ENCODE measurements around the gene BST2. TPM values are rescaled to one million over a fixed set of nuclear protein-coding genes. Genes with fewer than 3 reads are reported as not detected.
A peak's percentile ranks its signal among the peaks of the same experiment; 100 is the strongest.

The BST2 gene
- total and polyA plus RNA-seq, 9 of the 15 experiments (the other 6 are each of a cell fraction or from before 2014, with no cell fraction given): 11.2 to 232 (median 151) TPM

DNA sequence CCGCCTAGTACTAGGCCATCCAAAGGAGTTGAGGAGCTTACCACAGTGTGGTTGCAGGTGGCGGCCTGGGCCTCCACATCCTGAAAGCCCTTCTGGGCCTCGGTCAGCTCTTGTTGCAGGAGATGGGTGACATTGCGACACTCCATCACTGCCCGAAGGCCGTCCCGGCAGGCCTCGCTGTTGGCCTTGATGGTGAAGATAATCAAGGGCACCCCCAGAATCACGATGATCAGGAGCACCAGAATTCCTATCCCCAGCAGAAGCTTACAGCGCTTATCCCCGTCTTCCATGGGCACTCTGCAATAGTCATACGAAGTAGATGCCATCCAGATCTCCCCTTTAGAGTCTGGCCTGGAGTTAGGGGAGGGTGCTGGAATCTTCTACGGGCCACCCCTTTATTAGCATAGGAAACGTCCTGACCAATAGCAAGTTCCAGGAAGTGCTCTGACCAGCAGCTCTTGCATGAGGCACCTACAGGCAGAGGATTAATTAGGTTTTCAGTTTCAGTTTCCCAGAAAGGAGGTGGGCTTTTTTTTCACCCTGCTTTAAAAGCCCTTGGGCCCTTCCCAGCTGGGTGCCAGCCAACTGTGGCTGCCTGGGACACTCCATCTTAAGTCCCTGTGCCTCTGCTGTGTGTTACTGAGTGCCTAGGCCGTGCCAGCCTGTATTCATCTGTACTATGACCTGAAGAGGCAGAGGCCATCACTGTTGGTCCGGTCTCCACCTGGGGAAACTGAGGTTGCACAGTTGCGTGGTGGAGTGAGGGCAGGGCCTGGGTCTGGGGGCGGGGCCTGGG is at the start of gene BST2 (continued):
- TF ChIP-seq PYGO2 (tag; IDR thresholded peaks at IDR 0.05): no peak
- no peak for TF ChIP-seq ZNF699 (CRISPR knock-in tag; IDR thresholded peaks at IDR 0.05; ENCODE audit: insufficient replicate concordance)
- TF ChIP-seq SRSF1 (IDR thresholded peaks at IDR 0.05; ENCODE audit: low read depth, low read length): no peak
- peak; percentile 20; the same call in 1 of the 2 replicates for TF ChIP-seq ZNF143 (CRISPR knock-in tag; IDR thresholded peaks at IDR 0.05)
- peak; percentile 75 for TF ChIP-seq POLR2G (IDR thresholded peaks at IDR 0.05; ENCODE audit: low read depth, low read length)
- TF ChIP-seq, protein P1, sequence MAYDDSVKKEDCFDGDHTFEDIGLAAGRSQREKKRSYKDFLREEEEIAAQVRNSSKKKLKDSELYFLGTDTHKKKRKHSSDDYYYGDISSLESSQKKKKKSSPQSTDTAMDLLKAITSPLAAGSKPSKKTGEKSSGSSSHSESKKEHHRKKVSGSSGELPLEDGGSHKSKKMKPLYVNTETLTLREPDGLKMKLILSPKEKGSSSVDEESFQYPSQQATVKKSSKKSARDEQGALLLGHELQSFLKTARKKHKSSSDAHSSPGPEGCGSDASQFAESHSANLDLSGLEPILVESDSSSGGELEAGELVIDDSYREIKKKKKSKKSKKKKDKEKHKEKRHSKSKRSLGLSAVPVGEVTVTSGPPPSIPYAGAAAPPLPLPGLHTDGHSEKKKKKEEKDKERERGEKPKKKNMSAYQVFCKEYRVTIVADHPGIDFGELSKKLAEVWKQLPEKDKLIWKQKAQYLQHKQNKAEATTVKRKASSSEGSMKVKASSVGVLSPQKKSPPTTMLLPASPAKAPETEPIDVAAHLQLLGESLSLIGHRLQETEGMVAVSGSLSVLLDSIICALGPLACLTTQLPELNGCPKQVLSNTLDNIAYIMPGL (CRISPR knock-in tag; IDR thresholded peaks at IDR 0.05): no peak
- TF ChIP-seq NFATC3 (IDR thresholded peaks at IDR 0.05): no peak
- no peak for TF ChIP-seq COPS2 (conservative IDR thresholded peaks at IDR 0.05)
- TF ChIP-seq, protein P2, sequence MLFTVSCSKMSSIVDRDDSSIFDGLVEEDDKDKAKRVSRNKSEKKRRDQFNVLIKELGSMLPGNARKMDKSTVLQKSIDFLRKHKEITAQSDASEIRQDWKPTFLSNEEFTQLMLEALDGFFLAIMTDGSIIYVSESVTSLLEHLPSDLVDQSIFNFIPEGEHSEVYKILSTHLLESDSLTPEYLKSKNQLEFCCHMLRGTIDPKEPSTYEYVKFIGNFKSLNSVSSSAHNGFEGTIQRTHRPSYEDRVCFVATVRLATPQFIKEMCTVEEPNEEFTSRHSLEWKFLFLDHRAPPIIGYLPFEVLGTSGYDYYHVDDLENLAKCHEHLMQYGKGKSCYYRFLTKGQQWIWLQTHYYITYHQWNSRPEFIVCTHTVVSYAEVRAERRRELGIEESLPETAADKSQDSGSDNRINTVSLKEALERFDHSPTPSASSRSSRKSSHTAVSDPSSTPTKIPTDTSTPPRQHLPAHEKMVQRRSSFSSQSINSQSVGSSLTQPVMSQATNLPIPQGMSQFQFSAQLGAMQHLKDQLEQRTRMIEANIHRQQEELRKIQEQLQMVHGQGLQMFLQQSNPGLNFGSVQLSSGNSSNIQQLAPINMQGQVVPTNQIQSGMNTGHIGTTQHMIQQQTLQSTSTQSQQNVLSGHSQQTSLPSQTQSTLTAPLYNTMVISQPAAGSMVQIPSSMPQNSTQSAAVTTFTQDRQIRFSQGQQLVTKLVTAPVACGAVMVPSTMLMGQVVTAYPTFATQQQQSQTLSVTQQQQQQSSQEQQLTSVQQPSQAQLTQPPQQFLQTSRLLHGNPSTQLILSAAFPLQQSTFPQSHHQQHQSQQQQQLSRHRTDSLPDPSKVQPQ (CRISPR knock-in tag; IDR thresholded peaks at IDR 0.05; ENCODE audit: borderline replicate concordance): no peak
- TF ChIP-seq MTF1 (CRISPR knock-in tag; IDR thresholded peaks at IDR 0.05; ENCODE audit: borderline replicate concordance): no peak
- no peak for TF ChIP-seq ZC3H4 (CRISPR knock-in tag; IDR thresholded peaks at IDR 0.05; ENCODE audit: borderline replicate concordance)
- TF ChIP-seq GTF2F1 (IDR thresholded peaks at IDR 0.05; ENCODE audit: low read depth, low read length): peak; percentile 26; the same call in 1 of the 2 replicates
- TF ChIP-seq TEAD2 (tag; IDR thresholded peaks at IDR 0.05): no peak
- TF ChIP-seq POLR2H (tag; IDR thresholded peaks at IDR 0.05; ENCODE audit: low read depth): 0 out of 2 replicates have a peak, but pooled peaks have one; percentile 55
- TF ChIP-seq, protein P3, sequence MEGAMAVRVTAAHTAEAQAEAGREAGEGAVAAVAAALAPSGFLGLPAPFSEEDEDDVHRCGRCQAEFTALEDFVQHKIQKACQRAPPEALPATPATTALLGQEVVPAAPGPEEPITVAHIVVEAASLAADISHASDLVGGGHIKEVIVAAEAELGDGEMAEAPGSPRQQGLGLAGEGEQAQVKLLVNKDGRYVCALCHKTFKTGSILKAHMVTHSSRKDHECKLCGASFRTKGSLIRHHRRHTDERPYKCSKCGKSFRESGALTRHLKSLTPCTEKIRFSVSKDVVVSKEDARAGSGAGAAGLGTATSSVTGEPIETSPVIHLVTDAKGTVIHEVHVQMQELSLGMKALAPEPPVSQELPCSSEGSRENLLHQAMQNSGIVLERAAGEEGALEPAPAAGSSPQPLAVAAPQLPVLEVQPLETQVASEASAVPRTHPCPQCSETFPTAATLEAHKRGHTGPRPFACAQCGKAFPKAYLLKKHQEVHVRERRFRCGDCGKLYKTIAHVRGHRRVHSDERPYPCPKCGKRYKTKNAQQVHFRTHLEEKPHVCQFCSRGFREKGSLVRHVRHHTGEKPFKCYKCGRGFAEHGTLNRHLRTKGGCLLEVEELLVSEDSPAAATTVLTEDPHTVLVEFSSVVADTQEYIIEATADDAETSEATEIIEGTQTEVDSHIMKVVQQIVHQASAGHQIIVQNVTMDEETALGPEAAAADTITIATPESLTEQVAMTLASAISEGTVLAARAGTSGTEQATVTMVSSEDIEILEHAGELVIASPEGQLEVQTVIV (CRISPR knock-in tag; IDR thresholded peaks at IDR 0.05; ENCODE audit: borderline replicate concordance): no peak
- peak; percentile 92 for TF ChIP-seq GATA2 (CRISPR knock-in tag; IDR thresholded peaks at IDR 0.05)
- TF ChIP-seq ETV5 (CRISPR knock-in tag; IDR thresholded peaks at IDR 0.05; ENCODE audit: low read depth): no peak
- TF ChIP-seq TOE1 (IDR thresholded peaks at IDR 0.05; ENCODE audit: borderline replicate concordance): 0 out of 2 replicates have a peak, but pooled peaks have one; percentile 13
- TF ChIP-seq TOE1 (CRISPR knock-in tag; IDR thresholded peaks at IDR 0.05; ENCODE audit: borderline replicate concordance, low read depth): peak; percentile 57; the same call in 1 of the 2 replicates
- TF ChIP-seq ZSCAN32 (CRISPR knock-in tag; IDR thresholded peaks at IDR 0.05): no peak
- TF ChIP-seq ZNF766 (CRISPR knock-in tag; conservative IDR thresholded peaks at IDR 0.05): 0 out of 2 replicates have a peak, but pooled peaks have one; percentile 49
